Loucy (cell line): ENCODE measurements around the gene IL5.

Experiments used
- EZH2phosphoT487 ChIP-seq: fragments of 200-600 bp; IDR thresholded peaks from 2 replicates; pipeline ENCODE4 v1.6.1; 2018; ENCODE audit warnings: antibody characterized with exemption, mild to moderate bottlenecking, moderate library complexity, borderline replicate concordance
- TF ChIP-seq, protein P1 (sequence below): fragments of 200-600 bp; sonication (generic); conservative IDR thresholded peaks from 2 replicates; pipeline ENCODE4 v1.5.1; 2014; ENCODE audit warnings: mild to moderate bottlenecking, antibody characterized with exemption, low read length

GRCh38 chr5:132592521-132592920, 49.2 kb upstream of the IL5 start:
- no peak for TF ChIP-seq EZH2phosphoT487
- TF ChIP-seq, protein P1, sequence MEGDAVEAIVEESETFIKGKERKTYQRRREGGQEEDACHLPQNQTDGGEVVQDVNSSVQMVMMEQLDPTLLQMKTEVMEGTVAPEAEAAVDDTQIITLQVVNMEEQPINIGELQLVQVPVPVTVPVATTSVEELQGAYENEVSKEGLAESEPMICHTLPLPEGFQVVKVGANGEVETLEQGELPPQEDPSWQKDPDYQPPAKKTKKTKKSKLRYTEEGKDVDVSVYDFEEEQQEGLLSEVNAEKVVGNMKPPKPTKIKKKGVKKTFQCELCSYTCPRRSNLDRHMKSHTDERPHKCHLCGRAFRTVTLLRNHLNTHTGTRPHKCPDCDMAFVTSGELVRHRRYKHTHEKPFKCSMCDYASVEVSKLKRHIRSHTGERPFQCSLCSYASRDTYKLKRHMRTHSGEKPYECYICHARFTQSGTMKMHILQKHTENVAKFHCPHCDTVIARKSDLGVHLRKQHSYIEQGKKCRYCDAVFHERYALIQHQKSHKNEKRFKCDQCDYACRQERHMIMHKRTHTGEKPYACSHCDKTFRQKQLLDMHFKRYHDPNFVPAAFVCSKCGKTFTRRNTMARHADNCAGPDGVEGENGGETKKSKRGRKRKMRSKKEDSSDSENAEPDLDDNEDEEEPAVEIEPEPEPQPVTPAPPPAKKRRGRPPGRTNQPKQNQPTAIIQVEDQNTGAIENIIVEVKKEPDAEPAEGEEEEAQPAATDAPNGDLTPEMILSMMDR = no peak
